SK-N-SH (cell line): ENCODE measurements around the gene TMEM190. TPM values are rescaled to one million over a fixed set of nuclear protein-coding genes. Genes with fewer than 3 reads are reported as not detected.

Experiments
- CTCF ChIA-PET: fragments of 300-600, 350-600 bp; formaldehyde crosslinking; extraction: SDS; loops from one replicate; lab custom pipeline; 2021; lab: Yijun Ruan, JAX
- POLR2A ChIA-PET: fragments of 350-600 bp; sonication (Branson Sonifier 250); formaldehyde crosslinking; extraction: SDS; loops from one replicate; lab custom pipeline; 2020; ENCODE audit warnings: antibody characterized with exemption, inconsistent platforms; lab: Yijun Ruan, JAX
- DNase-seq: peaks from one replicate; pipeline ENCODE4 v3.0.0; 2012
- H2AFZ ChIP-seq: fragments of 200-600 bp; sonication (generic); 2 replicates; pipeline ENCODE4 v1.8.1; 2016; ENCODE audit warnings: antibody characterized with exemption, mild to moderate bottlenecking, low read depth
- H3F3A ChIP-seq: fragments of 200-600 bp; sonication (generic); replicated peaks from 2 replicates; pipeline ENCODE3; 2016; ENCODE audit warnings: antibody characterized with exemption, mild to moderate bottlenecking; ENCODE audit not compliant: insufficient read depth
- H3K27ac ChIP-seq, 2 experiments: fragments of 200-500 bp in 1 of 2; fragments of 200-600 bp in 1 of 2; sonication (Bioruptor generic) in 1 of 2; sonication (generic), shearing (Covaris generic) in 1 of 2; 2 replicates each; pipeline versions ENCODE4 v1.5.1 to v1.6.1; 2014 to 2016; ENCODE audit warnings: low read depth in 2 of 2, inconsistent platforms in 1 of 2, low read length in 1 of 2, mild to moderate bottlenecking in 1 of 2, mixed read lengths in 1 of 2
- H3K27me3 ChIP-seq: fragments of 200-600 bp; sonication (generic), shearing (Covaris generic); 2 replicates; pipeline ENCODE4 v1.6.1; 2016; ENCODE audit warnings: mixed run types; ENCODE audit not compliant: insufficient read depth
- H3K36me3 ChIP-seq, 2 experiments: fragments of 200-500 bp in 1 of 2; fragments of 200-600 bp in 1 of 2; sonication (Bioruptor generic) in 1 of 2; sonication (generic) in 1 of 2; replicated peaks in 1 of 2; 2 replicates each; pipeline versions ENCODE3 to v1.5.1; 2014 to 2016; ENCODE audit warnings: low read length in 1 of 2, mild to moderate bottlenecking in 1 of 2; ENCODE audit not compliant: insufficient read depth in 2 of 2, control insufficient read depth in 1 of 2
- H3K4me1 ChIP-seq, 2 experiments: fragments of 200-500 bp in 1 of 2; fragments of 200-600 bp in 1 of 2; sonication (Bioruptor generic) in 1 of 2; sonication (generic), shearing (Covaris generic) in 1 of 2; 2 replicates each; pipeline versions ENCODE4 v1.5.1 to v1.6.1; 2014 to 2016; ENCODE audit warnings: low read depth in 1 of 2, low read length in 1 of 2, mixed run types in 1 of 2; ENCODE audit not compliant: insufficient read depth in 2 of 2, control insufficient read depth in 1 of 2
- H3K4me2 ChIP-seq: fragments of 200-600 bp; sonication (generic), shearing (Covaris generic); 2 replicates; pipeline ENCODE4 v1.6.1; 2017; ENCODE audit warnings: mixed run types
- H3K4me3 ChIP-seq, 2 experiments: fragments of 200-500 bp in 1 of 2; fragments of 200-600 bp in 1 of 2; sonication (Bioruptor generic) in 1 of 2; sonication (generic), shearing (Covaris generic) in 1 of 2; 2 replicates each; pipeline versions ENCODE4 v1.5.1 to v1.8.1; 2014 to 2016; ENCODE audit warnings: low read depth in 2 of 2, inconsistent platforms in 1 of 2, low read length in 1 of 2, mild to moderate bottlenecking in 1 of 2, mixed read lengths in 1 of 2, moderate library complexity in 1 of 2
- H3K79me2 ChIP-seq: fragments of 200-600 bp; sonication (generic); 2 replicates; pipeline ENCODE4 v1.8.1; 2017; ENCODE audit warnings: mild to moderate bottlenecking; ENCODE audit not compliant: insufficient read depth
- H3K9ac ChIP-seq: fragments of 200-600 bp; sonication (generic); 2 replicates; pipeline ENCODE4 v1.6.1; 2017; ENCODE audit warnings: mixed run types
- H3K9me2 ChIP-seq: fragments of 200-600 bp; sonication (generic); 2 replicates; pipeline ENCODE4 v1.6.1; 2017; ENCODE audit warnings: mixed run types
- H3K9me3 ChIP-seq: fragments of 200-600 bp; sonication (generic); 2 replicates; pipeline ENCODE4 v1.6.1; 2017; ENCODE audit warnings: mixed run types, mild to moderate bottlenecking, moderate library complexity
- H4K20me1 ChIP-seq: fragments of 200-600 bp; sonication (generic); 2 replicates; pipeline ENCODE4 v1.6.1; 2017; ENCODE audit warnings: mild to moderate bottlenecking, mixed run types; ENCODE audit not compliant: insufficient read depth
- CHD2 ChIP-seq: fragments of 150-350 bp; IDR thresholded peaks from 2 replicates; pipeline ENCODE4 v1.6.1; 2018; ENCODE audit warnings: low read length; ENCODE audit not compliant: partially characterized antibody
- CTCF ChIP-seq: fragments of 200-600 bp; sonication (generic); IDR thresholded peaks from 2 replicates; pipeline ENCODE4 v1.6.1; 2017; ENCODE audit warnings: antibody characterized with exemption, mild to moderate bottlenecking, moderate library complexity
- FOSL2 ChIP-seq: IDR thresholded peaks from 2 replicates; pipeline ENCODE4 v1.4.0; 2012; ENCODE audit warnings: low read depth, mild to moderate bottlenecking, moderate library complexity, borderline replicate concordance
- FOXJ3 ChIP-seq: sonication (generic); formaldehyde crosslinking; IDR thresholded peaks from 2 replicates; pipeline ENCODE4 v1.5.1; 2020; ENCODE audit warnings: mild to moderate bottlenecking, missing genetic modification reagents
- IRF3 ChIP-seq: fragments of 150-350 bp; IDR thresholded peaks from 2 replicates; pipeline ENCODE4 v1.6.1; 2016; ENCODE audit warnings: mild to moderate bottlenecking, low read depth, low read length
- JUND ChIP-seq: IDR thresholded peaks from 2 replicates; pipeline ENCODE4 v1.4.0; 2012
- MEF2A ChIP-seq: IDR thresholded peaks from 2 replicates; pipeline ENCODE4 v1.4.0; 2012; ENCODE audit warnings: low read depth, borderline replicate concordance
- NFIC ChIP-seq: IDR thresholded peaks from 2 replicates; pipeline ENCODE4 v1.4.0; 2012; ENCODE audit warnings: borderline replicate concordance
- NRF1 ChIP-seq: IDR thresholded peaks from 2 replicates; pipeline ENCODE4 v1.6.1; 2012; ENCODE audit warnings: low read depth, mild to moderate bottlenecking, low read length
- PBX3 ChIP-seq: IDR thresholded peaks from 2 replicates; pipeline ENCODE4; 2012
- SIN3A ChIP-seq: IDR thresholded peaks from 2 replicates; pipeline ENCODE4 v1.6.1; 2012; ENCODE audit warnings: low read depth, mild to moderate bottlenecking, low read length, moderate library complexity, borderline replicate concordance
- SMC3 ChIP-seq: IDR thresholded peaks from 2 replicates; pipeline ENCODE4 v1.6.1; 2012; ENCODE audit warnings: low read depth, low read length, improper control_type of control experiment
- TAF1 ChIP-seq: IDR thresholded peaks from 2 replicates; pipeline ENCODE4 v1.6.1; 2012; ENCODE audit warnings: low read depth, mild to moderate bottlenecking, low read length, moderate library complexity, borderline replicate concordance
- TCF12 ChIP-seq: IDR thresholded peaks from 2 replicates; pipeline ENCODE4 v1.4.0; 2012
- TEAD4 ChIP-seq: IDR thresholded peaks from 2 replicates; pipeline ENCODE4 v1.4.0; 2012; ENCODE audit warnings: mild to moderate bottlenecking, borderline replicate concordance; ENCODE audit not compliant: insufficient read depth
- ZBTB33 ChIP-seq: IDR thresholded peaks from 2 replicates; pipeline ENCODE4 v1.4.0; 2012; ENCODE audit warnings: low read depth, borderline replicate concordance
- WGBS: methylation state at CpG from one replicate; pipeline ENCODE4 v1.1.6; 2017; ENCODE audit warnings: low lambda C conversion rate; 5-methylcytosine and 5-hydroxymethylcytosine counted together
- polyA plus RNA-seq, 3 experiments: library from polyadenylated mRNA; depleted of rRNA; stranded (reverse); fragments of >200 nt; gene quantifications; 2 replicates each; pipeline ENCODE4 v1.2.3, GENCODE V29; 2012

TMEM190 gene
- polyA plus RNA-seq, 1 of the 3 experiments (the other 2 are of a cell fraction): 0.77 TPM

- H3K27me3 ChIP-seq: no peaks in the 10 kb centered on the region
- no peak within 1 kb of the TSS for H3K9ac ChIP-seq
- no peaks in the 10 kb centered on the region for H3K79me2 ChIP-seq
- H4K20me1 ChIP-seq: no peaks in the 10 kb centered on the region
- H3K9me3 ChIP-seq: no peaks in the 10 kb centered on the region
- WGBS: 88% methylated on average over 13 of the region's 27 CpGs
- H3K9me2 ChIP-seq: no peaks in the 10 kb centered on the region
- no peak within 1 kb of the TSS for H2AFZ ChIP-seq
- TF ChIP-seq CTCF (no peak), IRF3 (no peak), MEF2A (no peak), ZBTB33 (no peak), NRF1 (no peak), CHD2 (no peak), JUND (no peak), SIN3A (no peak), NFIC (no peak), PBX3 (no peak), TCF12 (no peak), TEAD4 (no peak), SMC3 (no peak), FOXJ3 (CRISPR knock-in tag) (no peak), TAF1 (no peak), FOSL2 (no peak)
- H3K4me2 ChIP-seq: no peak within 1 kb of the TSS
- peaks cover 8% of the 10 kb centered on the region for H3F3A ChIP-seq
- DNase-seq: no peak
- ChIA-PET POLR2A (no interaction called here), CTCF (interaction anchor here (1.2 to 2.0 kb wide), 2 partner anchors 61 to 221 kb away, joined by 4 to 8 read pairs; no protein-coding TSS in a partner anchor)
- peaks cover 0 to 4% of the 10 kb centered on the region in 2 experiments; a peak in 1 of 4 replicates for H3K4me1 ChIP-seq
- H3K27ac ChIP-seq: no peak within 1 kb of the TSS
- peaks cover 0 to 4% of the 10 kb centered on the region in 2 experiments for H3K36me3 ChIP-seq
- no peak within 1 kb of the TSS for H3K4me3 ChIP-seq
Observed at GRCh38 chr19:55362990-55363716, 13.5 kb upstream of the TMEM190 start, which contains the start of gene GARIN5B. GARIN5B (minus strand) TSS chr19:55363260; CDS start chr19:55363066, 194 bp downstream.
